KOPT-K1 (cell line): ENCODE measurements around the gene ELANE.
"Not testable (repeated sequence)": the region's sequence is repeated elsewhere in the genome, so short reads cannot be mapped to it uniquely, and the experiment has no call there.

Source experiments
- H3K27ac ChIP-seq: fragments of 200-600 bp; sonication (generic); 2 replicates; pipeline ENCODE4 v1.5.1; 2016; ENCODE audit warnings: antibody characterized with exemption, mild to moderate bottlenecking, low read depth, low read length; ENCODE audit not compliant: poor library complexity, severe bottlenecking
- H3K36me3 ChIP-seq: fragments of 200-600 bp; sonication (generic); 2 replicates; pipeline ENCODE4 v1.5.1; 2017; ENCODE audit warnings: antibody characterized with exemption, mild to moderate bottlenecking, low read length, moderate library complexity; ENCODE audit not compliant: insufficient read depth
- H3K9me3 ChIP-seq: fragments of 200-600 bp; sonication (generic); 2 replicates; pipeline ENCODE4 v1.5.1; 2017; ENCODE audit warnings: antibody characterized with exemption, low read length, mild to moderate bottlenecking; ENCODE audit not compliant: insufficient read depth, poor library complexity, severe bottlenecking

The ELANE gene

DNA sequence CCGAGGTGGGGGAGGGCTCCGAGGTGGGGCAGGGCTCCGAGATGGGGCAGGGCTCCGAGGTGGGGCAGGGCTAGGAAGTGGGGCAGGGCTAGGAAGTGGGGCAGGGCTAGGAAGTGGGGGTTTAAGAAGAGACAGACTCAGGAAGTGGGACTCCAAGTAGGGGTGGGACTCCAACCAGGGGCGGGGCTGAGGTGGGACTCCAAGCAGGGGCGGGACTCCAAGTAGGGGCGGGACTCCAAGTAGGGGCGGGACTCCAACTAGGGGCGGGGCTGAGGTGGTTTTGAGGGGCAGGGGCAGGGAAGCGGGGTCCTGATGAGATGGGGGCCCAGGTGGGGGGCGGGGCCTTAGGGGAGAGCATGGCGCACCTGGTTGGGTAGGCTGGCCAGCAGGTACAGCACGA lies 21.0 kb downstream of the ELANE start:
- H3K9me3 ChIP-seq = no peaks in the 10 kb centered on the region
- H3K36me3 ChIP-seq = peaks cover 60% of the 10 kb centered on the region; the same call in 1 of the 2 replicates
- no peak overlapping the region for H3K27ac ChIP-seq

DNA sequence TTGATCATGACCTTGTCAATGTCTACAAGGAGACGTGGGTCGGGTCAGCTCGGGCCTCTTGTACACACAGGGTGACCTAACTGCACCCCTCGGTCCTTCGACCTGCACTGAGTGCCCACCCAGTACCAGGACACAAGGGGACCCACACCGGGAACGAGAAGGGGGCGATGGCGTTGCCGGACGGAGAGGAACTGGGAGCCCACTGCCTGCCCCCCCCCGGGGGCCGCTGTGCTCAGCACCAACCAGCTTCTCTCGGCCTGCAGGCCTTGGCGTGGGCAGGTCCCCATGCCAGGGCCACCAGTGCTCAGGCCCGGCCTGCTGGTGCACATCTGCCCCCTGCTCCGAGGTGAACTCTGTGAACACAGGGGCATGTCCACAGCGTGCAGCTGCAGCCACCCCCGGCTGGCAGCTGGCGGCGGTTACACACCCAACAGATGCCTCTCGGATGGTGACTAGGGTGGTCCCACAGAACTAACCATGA lies 21.5 kb downstream of the ELANE start:
- H3K27ac ChIP-seq = no peak overlapping the region
- H3K9me3 ChIP-seq = no peaks in the 10 kb centered on the region
- peaks cover 55% of the 10 kb centered on the region; the same call in 1 of the 2 replicates for H3K36me3 ChIP-seq

GRCh38 chr19:875265-875879 lies 23.3 kb downstream of the ELANE start:
- Histone ChIP-seq H3K9me3 (no peaks in the 10 kb centered on the region), H3K27ac (no peak overlapping the region), H3K36me3 (peaks cover 40% of the 10 kb centered on the region; the same call in 1 of the 2 replicates)

DNA sequence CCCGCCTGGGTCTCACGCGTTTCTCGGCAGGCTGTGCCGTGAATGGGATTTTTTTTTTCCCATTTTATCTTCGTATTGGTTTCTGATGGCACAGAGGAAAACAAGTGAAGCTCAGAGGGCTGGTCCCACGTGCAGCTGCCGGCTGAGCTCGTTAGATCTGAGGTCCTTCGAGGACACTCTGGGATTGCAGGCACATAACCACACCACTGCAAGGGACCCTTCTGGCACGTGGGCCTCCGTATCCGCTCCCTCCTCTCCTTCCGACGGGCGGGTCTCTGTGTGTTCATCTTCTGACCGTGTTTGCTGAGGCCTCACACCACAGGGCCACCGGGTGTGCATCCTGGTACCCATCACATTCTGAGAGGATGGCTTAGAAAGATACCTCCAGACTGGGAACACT lies 24.0 kb downstream of the ELANE start:
- Histone ChIP-seq H3K36me3 (peaks cover 36% of the 10 kb centered on the region; the same call in 1 of the 2 replicates), H3K9me3 (no peaks in the 10 kb centered on the region), H3K27ac (no peak overlapping the region)

- Histone ChIP-seq H3K9me3 (no peaks in the 10 kb centered on the region), H3K36me3 (peaks cover 39% of the 10 kb centered on the region; the same call in 1 of the 2 replicates)
Measured at GRCh38 chr19:876780-877314, 24.7 kb downstream of the ELANE start.

DNA sequence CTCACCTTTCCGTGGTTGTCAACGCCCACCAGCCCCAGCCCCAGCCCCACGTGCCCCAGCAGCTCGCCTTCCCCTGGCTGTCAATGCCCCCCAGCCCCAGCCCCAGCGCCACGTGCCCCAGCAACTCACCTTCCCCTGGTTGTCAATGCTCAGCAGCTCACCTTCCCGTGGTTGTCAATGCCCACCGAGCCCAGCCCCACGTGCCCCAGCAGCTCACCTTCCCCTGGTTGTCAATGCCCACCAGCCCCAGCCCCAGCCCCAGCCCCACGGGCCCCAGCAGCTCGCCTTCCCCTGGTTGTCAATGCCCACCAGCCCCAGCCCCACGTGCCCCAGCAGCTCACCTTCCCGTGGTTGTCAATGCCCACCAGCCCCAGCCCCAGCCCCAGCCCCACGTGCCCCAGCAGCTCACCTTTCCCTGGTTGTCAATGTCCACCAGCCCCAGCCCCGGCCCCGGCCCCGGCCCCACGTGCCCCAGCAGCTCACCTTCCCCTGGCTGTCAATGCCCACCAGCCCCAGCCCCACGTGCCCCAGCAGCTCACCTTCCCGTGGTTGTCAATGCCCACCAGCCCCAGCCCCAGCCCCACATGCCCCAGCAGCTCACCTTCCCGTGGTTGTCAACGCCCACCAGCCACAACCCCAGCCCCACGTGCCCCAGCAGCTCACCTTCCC lies 26.0 kb downstream of the ELANE start:
- H3K36me3 ChIP-seq = peaks cover 51% of the 10 kb centered on the region; the same call in 1 of the 2 replicates

More at GRCh38 chr19:876780-877314, 24.7 kb downstream of the ELANE start:
- H3K27ac ChIP-seq = no peak overlapping the region

GRCh38 chr19:878751-879561 lies 26.9 kb downstream of the ELANE start:
- H3K9me3 ChIP-seq, H3K27ac ChIP-seq: not testable (repeated sequence)
- peaks cover 53% of the 10 kb centered on the region; the same call in 1 of the 2 replicates for H3K36me3 ChIP-seq

More for the DNA sequence above, 26.0 kb downstream of the ELANE start:
- H3K27ac ChIP-seq, H3K9me3 ChIP-seq: not testable (repeated sequence)

GRCh38 chr19:879711-880438 lies 27.8 kb downstream of the ELANE start:
- H3K36me3 ChIP-seq = peaks cover 49% of the 10 kb centered on the region; the same call in 1 of the 2 replicates
- H3K9me3 ChIP-seq = no peaks in the 10 kb centered on the region
- no peak overlapping the region for H3K27ac ChIP-seq

DNA sequence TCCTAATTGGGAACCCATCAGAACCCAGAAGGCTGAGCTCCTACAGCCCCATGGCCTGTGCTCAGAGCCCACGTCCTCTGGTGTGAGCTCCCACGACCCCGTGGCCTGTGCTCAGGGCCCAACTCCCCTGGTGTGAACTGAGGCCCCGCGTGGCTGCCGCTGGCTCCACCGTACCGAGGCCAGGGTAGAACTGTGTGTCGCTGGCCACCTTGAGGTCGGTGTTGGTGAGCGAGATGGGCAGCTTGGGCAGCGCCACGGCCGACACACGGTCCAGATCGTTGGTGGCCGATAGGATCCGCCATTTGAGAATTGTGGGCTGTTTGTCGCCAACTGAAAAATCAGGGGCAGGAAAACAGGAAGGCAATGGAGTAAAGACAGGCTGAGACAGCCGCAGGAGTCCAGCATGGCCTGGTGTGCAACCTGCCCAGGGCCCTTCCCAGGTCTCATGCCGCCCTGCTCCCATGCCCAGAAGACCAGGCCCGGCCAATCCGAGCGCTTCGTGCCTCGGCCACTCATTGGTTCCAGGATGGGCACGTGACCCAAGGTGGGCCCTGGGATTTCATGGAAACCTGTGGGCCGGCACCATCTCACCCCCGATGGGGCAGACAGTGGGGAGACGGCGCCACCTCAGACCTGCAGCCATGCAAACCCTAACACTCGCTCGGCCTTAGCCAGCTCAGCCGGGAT lies 29.4 kb downstream of the ELANE start:
- H3K9me3 ChIP-seq = no peaks in the 10 kb centered on the region
- H3K27ac ChIP-seq = no peak overlapping the region
- peaks cover 53% of the 10 kb centered on the region; the same call in 1 of the 2 replicates for H3K36me3 ChIP-seq

DNA sequence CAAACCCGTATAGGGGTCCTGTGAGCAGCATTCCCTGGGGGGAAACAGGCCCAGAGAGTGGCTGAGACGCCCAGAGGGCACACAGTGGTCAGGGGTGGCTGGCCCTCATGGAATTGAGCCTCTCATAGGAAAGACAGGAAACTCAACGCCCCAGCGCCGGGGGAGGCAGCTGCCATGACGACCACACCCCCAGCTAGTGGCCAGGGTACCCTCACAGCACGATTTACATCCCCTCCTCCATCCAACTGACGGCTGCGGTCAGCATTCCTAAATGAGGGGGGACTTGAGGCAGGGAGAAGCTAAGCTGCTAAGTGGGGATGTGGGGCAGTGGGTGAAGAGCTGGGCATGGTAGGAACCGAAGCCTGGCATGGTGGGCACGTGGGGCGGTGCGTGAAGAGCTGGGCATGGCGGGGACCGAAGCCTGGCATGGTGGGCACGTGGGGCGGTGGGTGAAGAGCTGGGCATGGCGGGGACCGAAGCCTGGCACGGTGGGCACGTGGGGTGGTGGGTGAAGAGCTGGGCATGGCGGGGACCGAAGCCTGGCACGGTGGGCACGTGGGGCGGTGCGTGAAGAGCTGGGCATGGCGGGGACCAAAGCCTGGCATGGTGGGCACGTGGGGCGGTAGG lies 30.9 kb downstream of the ELANE start:
- H3K9me3 ChIP-seq = no peaks in the 10 kb centered on the region
- H3K36me3 ChIP-seq = peaks cover 64% of the 10 kb centered on the region

GRCh38 chr19:883661-884211 lies 31.6 kb downstream of the ELANE start:
- peaks cover 69% of the 10 kb centered on the region for H3K36me3 ChIP-seq

More for the DNA sequence above, 30.9 kb downstream of the ELANE start:
- no peak overlapping the region for H3K27ac ChIP-seq

DNA sequence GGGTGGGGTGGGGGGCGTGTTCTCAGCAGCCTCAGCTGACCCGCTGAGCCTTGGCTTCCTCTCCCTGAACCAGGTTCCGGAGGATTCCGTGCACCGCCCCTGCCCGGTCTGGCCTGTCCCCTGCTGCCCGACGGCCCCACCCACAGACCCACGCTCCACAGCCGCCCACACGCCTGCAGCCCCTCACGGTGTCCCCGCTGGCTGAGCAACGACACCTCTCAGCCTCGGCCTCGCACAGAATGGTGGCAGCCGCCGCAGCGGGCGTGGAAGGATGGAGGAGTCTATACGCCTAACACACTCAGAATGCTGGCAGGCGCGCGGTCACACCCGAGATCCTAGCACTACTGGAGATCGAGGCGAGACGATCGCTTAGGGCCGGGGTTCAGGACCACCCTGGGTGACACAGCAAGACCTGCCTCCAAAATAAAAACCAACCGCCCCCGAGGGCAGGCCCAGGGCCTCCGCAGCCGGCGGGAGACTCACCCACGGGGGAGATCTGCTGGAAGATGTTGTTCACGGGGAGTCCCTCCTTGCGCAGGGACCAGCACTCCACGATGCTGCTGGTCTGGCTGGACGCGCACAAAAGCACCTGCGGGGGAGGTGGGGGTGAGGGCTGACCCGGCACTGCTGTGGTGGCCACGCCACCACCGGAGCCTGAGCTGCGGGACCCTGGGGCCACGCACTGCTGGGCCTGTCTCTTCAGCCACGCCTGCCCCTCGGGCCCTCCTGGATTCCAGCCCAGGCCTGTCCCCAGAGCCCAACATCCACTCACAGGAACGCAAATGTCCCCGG lies 32.5 kb downstream of the ELANE start:
- Histone ChIP-seq H3K36me3 (peaks cover 77% of the 10 kb centered on the region), H3K27ac (no peak overlapping the region), H3K9me3 (no peaks in the 10 kb centered on the region)

More at GRCh38 chr19:883661-884211, 31.6 kb downstream of the ELANE start:
- no peaks in the 10 kb centered on the region for H3K9me3 ChIP-seq
- H3K27ac ChIP-seq = no peak overlapping the region
